Activated CD8-positive, alpha-beta memory T cell treated with anti-CD3 and anti-CD28 coated beads, Interleukin-2, amount 50 U/mL, for 4 hours (primary cell): ENCODE data around the gene PPP2R2C.

Source experiments
- DNase-seq: peaks from one replicate; pipeline ENCODE4 v3.0.0-alpha.2; 2020

Gene PPP2R2C

DNA sequence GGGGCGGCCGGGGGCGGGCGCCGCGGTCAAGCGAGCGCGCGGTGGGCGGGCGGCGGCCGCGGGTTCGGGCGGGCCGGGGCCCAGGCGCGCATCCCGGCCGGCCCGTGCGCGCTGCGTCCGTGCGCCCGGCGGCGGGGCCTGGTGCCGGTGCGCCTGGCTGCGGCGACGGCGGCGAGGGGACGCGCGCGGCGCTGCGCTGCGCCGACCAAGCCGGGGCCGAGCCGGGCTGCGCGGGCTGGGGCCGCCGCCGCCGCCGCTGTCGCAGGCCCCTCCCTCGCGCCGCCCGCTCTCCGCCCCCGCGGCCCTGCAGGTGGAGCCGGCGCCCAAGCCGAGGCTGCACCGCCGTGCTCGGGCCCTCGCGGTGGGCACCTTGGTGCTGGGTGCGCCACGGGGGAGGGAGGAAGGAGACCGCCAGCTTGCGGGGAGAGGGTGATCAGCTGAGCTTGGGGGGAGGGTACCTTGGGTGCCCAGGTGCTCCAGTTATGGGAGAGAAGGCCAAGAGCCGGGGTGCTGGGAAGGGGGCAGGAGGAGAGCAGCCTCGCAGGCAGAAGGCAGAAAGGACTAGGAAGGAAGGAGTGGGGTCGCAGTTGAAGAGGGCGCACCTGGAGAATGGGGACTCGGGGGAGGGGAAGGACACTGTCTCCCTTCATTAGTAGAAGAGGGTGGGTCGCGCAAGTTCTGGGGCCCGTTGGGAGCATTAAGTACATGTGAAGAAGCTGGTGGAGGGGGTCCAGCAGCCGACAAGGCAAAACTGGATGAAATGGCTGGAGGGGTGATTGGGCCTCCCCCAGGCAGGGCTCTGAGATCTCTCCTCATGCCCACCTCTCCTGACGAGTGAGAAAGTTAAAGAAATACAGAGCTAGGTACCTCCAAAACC lies at the start of gene PPP2R2C:
Gene PPP2R2C, minus strand, starts transcription at position 228 of the 877 bp plus-strand sequence. CDS start 385 bp downstream, outside the sequence.
- no peak for DNase-seq

DNA sequence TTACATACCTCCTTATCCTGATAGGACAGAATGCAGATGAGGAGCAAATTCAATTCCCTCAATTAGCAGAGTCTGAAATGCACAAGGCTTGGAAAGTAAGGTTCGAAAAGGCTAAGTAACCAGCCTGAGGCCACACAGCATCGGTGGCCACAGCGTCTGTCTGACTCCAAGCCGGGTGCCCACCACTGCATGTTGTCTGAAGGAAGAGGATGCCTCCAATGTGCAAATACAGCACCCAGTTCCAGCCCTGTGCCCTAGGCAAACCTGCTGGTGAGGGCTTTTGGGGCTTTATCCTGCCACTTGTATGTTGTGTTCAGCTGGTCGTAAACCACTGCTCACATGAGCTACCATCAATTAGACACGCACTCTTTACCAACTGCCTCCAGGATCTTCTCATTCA lies 48.6 kb upstream of the PPP2R2C start:
- no peak for DNase-seq

DNA sequence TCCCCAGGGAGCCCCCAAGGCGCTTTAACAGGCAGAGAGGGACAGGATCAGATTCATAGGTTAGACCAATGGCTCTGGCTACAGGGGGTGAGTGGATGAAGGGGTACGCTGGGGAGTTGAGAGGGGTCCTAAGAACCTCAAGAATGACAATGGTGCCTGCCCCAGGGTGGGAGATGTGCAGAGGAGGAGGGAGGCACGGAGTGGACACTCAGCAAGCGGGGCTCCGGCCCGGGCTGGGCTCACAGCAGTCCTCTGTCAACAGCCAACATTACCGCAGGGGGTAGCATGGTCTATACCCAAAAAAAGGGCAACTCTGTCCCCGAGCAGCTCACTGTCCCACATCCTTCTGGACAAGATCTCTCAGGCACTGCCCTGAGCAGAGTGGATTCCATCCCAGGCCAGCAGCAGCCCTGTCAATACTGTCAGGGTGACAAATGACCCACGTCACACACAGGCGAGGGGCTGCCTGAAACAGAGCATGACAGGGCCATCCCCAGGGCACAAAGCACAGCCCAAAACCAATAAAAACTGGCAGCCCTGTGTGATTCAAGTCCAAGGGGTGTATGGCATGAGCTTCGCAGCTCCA lies 47.7 kb upstream of the PPP2R2C start:
- DNase-seq, result no peak

DNA sequence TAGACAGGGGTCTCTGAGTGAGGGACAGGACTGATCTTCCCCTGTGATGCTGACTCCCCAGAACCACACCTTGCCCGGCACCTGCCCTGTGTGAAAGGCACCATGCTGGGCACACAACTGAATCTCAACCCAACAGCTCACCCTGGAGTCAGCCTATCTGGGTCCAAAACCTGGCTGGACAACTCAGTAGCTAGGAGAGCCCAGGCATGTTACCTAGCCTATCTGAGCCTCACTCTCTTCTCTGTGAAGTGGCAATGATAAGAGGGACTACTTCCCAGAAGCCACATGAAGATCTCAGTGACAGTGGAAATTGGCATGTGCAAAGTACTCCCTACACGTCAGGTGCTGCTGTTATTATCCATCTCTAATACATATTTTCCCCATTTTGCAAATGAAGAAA lies 44.8 kb upstream of the PPP2R2C start:
- DNase-seq, result no peak

DNA sequence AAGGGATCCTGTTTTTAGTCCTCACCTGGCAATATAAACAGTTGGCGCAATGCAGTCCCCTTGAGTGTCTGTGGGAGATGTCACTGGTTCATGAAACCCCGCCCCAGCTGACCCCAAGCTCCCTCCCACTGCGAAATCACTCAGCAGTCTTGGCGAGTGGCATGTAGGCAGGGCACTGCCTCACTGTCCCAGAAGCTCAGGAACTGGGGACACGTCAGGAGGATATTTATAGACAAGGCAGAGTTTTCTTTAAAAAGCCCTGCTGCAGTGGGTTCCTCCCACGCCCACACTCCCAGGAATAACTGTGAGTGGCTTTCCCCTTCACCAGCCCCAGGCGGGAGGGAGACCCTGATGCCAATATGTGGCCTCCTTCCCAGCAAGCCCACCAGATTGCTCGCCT lies 44.3 kb upstream of the PPP2R2C start:
- DNase-seq, result no peak

DNA sequence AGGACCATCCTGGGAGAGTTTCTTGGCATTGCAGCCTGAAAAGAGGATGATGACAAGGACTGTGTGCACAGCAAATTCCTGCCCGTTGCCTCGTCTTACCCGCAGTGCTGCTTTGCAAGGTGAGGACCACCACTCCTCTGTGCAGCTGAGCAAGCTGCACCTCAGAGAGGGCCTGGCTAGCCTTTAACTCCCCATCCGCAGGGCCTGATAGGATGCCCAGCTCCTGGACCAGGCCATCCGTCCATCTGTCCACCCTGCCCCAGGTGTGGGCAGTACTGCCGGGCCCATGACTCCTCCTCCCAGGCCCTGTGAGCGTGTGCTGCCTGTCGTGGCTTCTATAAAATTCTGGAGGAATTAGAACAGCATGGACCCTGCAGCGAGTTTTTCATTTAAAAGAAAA lies 43.9 kb upstream of the PPP2R2C start:
- no peak for DNase-seq

DNA sequence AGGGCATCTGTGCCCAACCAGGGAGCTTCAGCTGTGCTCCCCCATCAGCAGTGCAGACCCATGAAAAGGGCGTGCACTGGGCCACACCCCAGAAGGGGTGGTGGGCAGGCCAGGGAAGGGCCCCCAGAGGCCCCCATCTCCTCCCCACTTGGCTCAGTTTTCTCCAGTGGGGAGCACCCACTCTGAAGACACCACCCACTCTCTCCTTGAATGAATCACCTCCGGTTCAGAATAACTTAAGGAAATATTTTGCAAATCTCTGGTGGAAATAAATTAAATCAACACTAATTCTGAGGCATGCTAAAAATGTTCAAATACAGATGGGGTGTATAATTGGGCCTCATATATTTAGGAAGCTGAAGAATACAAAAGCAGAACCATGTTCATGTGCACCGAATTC lies 41.3 kb upstream of the PPP2R2C start:
- no peak for DNase-seq

DNA sequence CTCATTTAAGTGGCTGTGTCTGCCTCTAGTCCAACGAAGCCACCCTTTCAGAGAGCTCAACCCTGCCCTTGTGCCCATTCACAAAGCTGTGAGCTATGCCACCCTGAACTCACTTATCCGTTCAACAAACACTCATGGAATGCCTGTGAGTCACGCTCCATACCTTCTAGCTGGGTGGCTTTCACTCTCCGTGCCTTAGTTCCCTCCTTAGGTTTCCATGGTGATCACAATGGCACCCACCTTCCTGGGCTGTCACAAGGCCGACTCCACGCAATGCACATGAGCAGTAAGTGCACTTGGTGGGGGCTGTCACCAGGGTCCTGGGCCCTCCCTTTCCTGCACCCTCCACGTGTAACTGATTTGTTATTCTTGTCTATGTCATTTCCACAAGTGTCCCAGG lies 37.2 kb upstream of the PPP2R2C start:
- DNase-seq, result no peak

DNA sequence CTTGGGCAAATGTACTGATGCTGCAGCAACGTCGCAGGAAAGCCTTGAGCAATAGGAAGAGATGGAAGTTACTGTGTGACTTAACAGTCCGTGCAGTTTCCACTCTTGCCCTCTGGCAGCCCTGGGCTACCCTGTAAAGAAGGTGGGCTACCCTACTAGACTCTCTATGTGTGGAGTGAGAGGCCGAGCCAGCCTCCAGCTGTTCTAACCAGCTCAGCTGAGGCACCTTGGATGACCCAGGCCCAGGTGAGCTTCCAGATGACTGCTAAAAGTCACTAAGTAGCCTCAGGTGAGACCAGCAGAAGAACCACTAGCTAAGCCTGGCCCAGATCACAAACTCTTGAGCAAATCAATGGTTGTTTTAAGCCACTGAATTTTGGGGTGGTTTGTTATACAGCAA lies 34.9 kb upstream of the PPP2R2C start:
- no peak for DNase-seq

DNA sequence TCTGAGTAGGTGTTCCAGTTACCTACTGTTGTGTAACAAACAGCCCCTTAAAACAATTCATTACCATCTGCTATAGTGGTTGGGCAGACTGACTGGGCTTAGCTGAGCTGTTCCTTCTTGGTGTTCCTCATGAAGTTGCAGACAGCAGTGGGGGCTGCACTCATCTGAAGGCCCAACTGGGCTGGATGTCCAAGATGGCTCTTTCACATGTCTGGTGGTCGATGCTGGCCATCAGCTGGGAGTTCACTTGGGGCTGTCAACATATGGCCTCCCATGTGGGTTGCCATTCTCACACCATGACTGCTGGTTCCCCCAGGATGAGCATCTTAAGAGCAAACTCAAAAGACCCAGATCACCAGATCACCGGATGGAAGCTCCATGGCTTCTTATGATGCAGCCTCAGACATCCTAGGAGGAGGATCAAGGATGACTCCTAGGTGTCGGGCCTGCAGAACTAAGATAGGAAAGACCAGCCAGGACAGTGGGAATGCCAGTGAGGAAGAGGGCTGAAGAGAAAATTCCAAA lies 34.3 kb upstream of the PPP2R2C start:
- no peak for DNase-seq

DNA sequence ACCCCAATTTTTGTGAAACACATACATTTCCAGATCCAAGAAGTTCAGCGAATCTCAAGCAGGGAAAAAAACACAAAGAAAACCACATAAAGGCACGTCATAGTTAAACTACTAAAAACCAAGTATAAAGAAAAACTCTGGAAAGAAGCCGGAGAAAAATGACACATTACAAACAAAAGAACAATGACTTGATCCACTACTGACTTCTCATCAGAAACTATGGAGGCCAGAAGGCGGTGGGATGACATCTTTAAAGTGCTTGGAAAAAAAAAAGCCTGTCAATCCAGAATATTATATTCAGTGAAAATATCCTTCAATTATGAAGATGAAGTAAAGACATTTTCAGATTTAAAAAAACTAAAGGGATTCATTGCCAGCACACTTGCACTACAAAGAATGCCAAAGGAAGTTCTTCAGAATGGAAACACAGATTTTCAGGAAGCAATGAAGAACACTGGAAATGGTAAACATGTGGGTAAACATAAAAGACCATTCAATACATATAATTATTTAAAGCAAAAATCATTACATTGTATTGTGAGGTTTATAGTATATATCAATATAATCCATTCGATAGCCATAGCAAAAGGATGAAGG lies 32.6 kb upstream of the PPP2R2C start:
- no peak for DNase-seq

DNA sequence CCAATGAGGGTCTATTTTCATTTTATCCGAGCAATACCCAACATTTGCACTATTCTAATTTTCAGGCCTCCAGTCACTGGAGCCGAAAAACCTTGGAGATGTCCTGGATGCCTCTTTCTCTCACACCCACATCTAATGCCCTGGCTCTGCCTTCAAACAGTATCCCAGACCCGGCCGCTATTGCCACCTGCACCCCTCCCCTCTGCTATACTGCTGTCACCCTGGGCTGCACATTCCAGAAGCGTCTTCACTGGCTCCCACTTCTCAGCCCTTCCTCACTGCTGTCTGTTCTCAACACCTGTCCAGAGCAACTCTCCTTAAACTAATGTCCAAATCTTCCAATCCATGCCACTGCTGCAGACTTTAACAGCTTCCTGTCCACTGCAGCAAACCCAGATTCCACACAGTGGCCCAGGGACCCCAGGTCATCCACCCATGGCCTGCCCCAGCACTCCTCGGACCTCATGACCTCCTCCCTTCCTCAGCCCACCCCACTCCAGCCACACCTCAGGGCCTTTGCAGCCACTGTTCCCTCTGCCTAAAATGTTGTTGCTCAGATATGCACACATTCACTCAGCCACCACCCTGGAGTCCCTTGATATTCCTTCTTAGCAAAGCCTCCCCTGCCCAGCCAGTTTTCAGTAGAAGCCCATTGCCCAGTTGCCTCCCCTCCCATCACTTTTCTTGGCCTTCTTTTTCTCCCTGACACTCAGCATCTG lies 30.5 kb upstream of the PPP2R2C start:
- no peak for DNase-seq

DNA sequence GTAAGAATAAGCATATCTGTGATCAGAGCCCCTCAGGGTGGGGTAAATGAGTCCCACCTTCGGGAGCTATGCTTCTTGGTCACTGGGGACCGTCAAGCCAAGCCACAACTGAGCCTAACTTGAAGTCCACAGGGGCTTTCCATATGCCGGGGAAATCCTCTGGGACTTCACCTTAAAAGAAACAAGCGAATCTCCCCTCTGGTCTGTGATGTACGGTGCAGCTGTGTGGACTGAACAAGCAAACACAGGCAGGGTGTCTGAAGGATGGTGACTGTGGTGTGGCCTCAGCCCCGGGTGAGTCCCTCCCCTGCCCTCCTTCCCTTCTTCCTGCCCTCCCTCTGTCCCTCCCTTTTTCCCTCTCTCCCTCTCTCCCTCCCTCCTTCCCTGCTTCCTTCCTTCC lies 29.7 kb upstream of the PPP2R2C start:
- no peak for DNase-seq

DNA sequence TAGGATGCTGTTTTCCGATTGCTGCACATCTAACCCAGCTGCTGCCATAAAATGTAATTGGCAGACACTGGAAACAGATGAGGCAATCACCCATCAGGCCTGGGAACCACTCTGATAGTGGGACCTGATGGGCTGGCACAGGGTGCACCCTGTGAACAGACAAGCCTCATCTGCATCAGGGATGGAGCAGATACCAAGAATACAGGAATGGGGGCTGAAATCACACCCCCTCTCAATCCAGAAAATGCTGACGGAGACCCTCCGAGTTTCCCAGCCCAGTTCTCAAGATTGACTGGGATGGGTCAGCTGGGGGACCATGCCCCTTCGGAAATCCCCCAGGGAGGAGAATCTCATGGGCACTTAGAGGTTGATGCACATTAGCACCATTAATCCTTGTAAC lies 28.8 kb upstream of the PPP2R2C start:
- no peak for DNase-seq

DNA sequence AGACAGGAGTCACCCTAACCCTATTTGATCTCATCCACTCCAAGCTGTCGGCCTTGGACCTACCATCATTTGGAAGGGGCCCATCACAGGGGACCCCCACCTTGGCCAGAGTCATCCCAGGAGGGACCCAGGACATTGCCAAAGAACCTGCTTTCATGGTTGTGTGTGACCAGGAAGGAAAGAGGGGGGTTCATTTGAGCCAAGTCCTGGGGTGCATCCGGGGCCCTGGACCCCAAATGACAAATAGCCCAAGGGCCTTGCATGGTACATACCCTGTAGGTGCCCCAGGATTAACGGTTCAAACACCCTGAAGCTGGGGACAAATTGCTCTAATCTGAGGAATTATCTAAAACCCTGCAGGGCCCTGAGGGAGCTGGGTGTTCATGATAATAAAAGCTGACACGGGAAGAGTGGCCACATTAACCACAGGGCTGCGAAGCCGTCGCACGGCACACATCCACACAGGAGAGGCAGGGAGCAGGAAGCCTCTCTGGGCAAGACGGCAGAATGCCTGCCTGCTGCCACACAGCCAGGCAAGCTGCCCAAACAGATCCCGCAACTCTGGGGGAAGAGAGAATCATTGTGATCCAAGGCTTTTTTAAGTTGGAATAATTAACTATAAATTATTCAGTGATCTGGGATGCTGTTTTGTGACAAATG lies 28.2 kb upstream of the PPP2R2C start:
- DNase-seq, result no peak

DNA sequence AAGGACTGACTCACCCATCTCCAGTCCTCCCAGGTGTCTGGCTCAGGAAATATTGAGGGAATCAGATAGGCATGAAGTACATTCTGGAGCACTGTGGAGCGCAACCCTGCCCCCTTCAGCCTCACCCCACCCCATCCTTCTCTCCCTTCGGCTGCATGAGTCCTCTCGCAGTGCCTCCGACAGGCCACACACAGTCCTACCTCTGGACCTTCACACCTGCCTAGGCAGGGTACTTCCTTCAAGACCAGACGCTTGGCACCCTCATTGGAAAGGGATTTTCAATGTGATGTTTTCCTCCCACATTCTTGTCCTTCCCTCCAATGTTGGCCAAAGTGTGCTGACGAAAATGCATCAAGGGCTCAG lies 26.8 kb upstream of the PPP2R2C start:
- DNase-seq, result no peak

DNA sequence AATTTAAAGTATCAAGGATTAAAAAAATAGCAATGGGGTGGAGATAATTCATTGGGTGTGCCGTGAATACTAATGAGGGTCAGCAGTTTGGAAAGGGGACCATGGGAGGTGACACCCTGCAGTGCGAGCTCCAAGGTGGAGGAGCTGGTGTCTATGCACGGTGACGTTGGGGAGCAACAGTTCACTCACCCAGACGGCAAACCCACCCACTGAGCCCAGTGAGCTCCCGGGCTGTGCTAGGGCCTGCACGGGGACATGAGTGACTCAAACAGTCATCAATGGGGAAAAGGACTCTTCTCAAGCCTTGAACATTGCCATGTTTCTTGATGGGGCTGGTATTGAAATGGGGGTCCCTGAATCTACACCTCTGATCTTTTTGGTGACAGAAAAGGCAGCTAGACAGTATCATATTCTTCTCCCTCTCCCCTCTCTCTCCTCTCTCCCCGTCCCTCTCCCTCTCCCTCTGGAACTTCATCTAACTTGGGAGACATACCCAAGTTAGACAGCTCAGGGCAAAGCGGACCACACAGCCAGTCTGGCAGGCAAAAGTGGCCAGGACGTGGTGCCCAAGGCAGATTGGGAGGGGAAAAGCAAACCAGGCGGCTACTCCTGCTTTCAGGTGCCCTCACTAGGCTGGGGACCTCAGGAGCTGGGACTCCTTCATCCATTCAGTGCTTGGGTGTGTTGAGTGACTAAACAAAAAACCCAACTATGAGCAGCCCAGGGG lies 26.3 kb upstream of the PPP2R2C start:
- DNase-seq, result no peak

DNA sequence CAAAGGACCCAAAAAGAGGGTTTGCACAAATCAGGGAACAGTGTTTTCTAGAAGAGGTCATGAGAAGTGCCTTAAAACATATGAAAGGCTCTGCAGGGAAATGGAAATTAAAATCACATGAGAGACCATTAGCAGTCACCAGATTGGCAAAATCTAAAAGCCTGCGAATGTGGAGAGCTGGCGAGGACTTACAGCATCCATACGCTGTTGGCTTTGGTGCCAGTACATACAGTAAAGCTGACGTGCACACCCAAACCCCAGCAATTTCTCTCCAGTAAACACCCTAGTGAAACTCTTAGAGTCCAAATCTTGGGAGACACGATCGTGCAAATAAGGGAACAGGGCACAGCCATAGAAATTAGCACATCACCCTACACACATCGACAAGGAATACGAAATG lies 25.4 kb upstream of the PPP2R2C start:
- DNase-seq, result no peak

DNA sequence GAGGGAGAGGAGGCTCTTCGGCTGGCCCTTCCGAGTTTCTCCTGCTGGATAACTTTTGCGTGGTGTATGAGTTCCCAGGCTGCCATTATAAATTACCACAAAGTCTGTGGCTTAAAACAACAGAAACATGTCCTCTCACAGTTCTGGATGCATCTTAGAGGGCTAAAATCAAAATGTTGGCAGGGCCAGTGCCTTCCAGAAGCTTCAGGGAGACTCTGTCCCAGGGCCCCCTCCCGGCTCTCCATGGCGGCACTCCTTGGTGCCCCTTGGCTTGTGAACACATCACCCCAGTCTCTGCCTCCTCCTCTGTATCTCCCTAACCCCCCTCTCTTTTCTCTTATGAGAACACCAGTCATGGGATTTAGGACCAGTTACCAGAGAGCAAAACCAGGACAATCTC lies 23.3 kb upstream of the PPP2R2C start:
- no peak for DNase-seq

DNA sequence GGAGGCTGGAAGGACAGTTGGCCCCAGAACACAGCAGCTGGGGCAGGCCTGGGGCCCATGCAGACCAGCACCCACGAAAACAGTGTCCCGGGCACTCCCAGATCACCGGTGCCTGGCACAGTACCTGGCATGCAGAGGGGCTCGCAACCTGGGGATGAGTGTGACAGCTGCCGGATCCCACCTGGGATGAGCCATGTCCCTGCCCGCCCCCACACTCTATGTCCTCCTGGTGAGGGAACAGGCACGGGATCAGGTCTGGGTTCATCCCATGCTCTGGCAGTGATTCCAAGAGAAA lies 22.8 kb upstream of the PPP2R2C start:
- DNase-seq, result no peak

DNA sequence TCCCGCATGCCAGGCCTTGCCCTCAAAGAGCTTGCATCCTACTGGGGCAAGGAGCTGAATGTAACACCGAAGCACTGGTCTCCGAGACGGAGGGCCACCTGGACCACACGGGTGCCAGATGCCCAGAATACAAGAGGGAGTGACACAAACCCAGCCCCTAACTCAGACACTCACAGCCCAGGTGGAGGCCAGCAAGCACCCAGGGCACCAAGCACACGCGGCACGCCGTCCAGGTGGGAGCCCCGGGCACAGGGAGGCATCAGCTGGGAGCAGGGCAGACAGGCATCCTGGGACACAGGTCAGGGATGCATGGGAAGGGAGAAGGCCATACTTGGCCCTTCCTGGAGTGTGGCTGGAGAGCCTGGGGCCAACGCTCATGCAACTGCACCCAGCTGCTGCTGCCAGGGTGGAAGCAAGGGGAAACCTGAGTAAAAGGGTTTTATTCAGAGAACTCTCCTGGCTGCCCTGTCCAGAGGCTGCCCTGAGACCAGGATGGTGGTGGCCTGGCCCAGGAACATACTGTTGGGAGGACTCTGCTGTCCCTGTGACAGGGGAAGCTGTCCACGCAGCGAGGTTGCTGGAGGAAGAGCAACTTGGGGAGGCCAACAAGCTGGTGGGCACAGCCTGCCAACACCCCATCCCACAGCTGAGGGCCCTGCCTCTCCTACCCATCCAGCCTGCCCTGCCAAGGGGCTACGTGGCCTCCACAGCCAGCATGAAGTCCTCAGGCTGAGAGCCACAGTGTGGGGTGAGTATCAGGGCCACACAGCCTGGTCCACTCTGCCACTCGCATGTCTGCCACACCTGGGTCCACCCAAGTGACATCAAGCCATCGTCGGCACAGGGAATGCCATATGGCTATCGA lies 22.2 kb upstream of the PPP2R2C start:
- no peak for DNase-seq
